ENCODE measurements around the gene ACTR1A.
"Not testable (repeated sequence)": the region's sequence is repeated elsewhere in the genome, so short reads cannot be mapped to it uniquely, and the experiment has no call there.

ACTR1A gene

DNA sequence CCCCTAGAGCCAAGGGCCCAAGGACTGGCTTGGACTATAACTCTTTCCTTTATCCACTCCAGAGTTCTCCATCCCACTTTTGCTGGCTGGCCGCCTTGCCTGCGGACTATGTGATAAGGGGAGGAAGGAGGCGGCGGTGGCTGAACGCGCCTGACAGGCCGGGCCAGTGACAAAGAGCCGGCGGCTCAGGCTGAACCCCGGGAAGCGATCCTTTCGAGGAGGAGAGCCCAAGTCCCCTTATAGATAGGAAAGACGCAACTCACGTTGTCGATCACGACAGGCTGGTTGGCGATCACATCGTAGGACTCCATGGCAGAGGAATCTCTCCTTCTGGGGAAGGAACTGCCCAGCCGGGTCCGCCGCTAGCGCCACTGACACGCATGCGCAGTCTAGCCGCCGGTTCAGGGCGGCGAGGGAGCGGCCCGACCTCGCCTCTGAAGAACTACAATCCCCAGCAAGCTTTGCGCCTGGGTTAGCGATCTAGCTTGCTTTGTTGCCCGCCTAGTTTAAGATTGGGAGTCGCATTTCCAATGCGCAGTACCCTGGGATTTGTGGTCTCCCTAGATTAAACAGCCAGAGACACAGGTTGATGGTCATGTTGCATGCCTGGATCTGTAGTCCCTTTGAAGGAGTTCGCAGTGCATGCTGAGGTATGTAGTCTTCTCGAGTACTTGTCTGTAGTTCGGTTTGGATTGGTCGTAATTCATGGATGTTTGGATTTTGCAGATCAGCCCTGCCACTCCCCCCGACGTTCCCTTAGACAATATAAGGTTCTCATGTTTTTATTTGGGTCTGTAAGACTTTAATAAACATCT, at the start of gene ACTR1A:
ACTR1A (minus strand) TSS at position 376 of the 815 bp plus-strand sequence; CDS start at position 311, 65 bp downstream.
- peak; percentile 99 for DNase-seq

DNA sequence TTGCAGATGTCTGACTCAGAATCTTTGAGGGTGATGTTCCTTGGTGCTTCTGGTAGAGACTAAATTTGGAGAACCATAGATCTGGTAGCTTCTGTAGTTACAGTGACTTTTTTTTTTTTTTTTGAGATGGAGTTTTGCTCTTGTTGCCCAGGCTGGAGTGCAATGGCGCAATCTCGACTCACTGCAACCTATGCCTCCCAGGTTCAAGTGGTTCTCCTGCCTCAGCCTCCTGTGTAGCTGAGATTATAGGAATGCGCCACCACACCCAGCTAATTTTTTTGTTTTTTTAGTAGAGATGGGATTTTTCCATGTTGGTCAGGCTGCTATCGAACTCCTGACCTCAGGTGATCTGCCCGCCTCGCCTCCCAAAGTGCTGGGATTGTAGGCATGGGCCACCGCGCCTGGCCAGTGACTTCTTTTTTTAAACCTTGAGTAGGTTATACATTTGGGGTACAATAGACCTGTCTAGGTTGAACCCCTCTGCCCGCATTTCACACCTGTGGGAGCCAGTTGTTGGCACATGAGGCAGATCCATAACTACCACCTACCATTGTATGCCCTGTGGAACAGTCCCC, 48.2 kb upstream of the ACTR1A start:
- no peak for DNase-seq

DNA sequence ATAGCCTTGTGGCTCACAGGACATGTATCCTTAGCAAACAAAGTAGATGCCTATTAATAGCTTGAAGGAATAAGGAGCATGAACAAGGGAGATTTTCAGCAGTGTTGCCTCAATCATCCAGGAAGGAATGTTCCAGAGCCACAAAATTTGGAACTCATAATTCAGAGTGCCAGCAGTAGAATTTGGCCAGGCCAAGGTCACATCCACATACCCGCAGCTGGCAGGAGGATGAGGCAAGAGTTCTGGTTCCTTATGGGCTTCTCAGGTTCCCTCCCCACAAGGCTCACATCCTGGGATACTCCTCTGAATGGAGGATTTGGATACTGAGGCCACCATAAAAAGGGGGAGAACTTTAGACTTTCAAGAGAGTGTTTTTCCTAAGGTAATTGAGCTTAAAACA, 47.0 kb upstream of the ACTR1A start:
- DNase-seq, result no peak

DNA sequence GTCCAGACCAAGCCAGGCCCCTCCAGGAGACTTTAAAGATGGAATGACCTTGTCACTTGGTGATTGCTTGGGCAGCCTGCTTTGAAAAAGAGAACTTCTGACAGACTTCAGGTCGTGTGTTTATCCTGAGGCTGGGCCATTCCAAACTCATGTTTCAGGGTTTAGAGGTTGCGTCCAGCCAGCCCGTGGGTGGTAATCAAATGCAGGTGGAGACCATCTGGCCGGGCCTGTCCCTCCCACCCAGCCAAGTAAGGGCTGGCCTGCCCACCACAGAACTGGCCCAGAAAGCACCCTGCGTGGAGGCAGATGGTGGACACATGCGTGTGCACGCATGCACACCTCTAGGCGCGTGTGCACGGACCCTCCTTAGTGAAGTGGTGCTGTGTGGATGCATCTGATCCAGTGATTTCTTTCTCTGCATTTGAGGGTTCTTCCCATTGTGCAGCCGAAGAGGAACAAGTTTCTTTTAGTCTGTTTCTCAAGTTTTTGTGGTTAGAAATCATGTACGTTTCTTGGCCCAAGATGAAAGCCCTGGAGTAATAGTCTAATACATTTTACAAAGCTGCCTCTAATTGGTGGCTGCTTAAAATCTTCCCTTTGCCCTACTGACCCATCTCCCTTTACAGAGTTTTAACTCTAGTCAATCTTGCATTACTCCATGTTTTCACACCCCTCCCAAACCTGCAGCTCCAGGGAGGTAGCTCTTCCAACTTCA, 44.3 kb upstream of the ACTR1A start:
- peak; percentile 29 for DNase-seq

DNA sequence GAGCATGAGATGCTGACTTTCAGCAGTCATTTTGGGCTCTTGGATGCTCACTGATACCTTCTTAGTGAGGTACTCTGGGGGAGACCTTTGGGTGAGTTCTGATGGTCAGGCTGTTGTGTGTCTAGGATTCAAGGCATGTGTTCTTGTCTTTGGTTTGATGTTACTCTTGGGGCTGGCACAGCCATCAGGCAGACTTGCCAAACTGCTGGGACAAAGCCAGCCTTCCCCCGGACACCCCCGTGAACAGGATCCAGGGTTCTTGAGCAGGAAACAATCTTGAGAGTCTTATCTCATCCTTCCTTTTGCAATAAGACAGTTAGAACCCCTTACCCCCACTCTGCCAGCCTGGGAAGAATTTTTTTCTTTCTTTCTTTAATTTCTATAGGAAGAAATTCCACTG, 43.5 kb upstream of the ACTR1A start:
- DNase-seq, result no peak

DNA sequence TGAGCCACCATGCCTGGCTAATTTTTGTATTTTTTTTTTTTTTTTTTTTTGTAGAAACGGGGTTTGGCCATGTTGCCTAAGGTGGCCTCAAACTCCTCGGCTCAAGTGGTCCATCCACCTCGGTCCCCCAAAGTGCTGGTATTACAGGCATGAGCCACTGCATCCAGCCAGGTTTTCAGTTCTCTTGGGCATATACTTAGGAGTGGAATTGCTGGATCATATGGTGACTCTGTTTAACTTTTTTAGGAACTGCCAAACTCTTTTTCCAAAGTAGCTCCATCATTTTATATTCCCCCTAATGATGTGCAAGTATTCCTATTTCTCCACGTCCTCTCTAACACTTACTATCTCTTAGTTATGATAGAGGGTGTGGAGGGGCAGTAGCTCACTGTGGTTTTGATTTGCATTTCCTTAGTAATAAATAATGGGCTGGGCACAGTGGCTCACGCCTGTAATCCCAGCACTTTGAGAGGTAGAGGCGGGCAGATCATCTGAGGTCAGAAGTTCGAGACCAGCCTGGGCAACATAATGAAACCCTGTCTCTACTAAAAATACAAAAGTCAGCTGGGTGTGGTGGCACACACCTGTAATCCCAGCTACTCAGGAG, 42.9 kb upstream of the ACTR1A start:
- no peak for DNase-seq

DNA sequence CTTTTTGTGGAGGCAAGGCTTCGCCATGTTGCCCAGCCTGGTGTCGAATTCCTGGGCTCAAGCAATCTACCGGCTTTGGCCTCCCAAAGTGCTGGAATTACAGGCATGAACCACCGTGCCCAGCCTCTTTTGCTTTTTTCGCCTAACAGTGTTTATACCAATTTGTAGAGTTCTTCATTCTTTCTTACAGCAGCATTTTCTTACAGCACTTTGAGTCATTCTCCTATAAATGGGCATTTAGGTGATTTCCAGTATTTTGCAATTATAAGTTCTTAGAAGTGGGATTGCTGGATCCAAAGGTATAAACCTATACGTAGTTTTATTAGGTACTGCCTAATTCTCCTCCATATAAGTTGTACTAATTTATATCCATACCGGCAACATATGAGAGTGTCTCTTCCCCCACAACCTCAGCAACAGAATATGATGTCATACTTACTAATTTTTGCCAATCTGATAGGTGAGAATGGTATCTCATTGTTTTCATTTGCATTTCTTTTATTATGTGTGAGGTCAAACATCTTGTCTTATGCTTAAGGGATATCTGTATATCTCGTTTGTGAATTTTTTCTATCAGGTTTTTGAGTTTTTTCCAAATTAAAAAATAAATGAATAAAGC, 40.4 kb upstream of the ACTR1A start:
- DNase-seq, result no peak

DNA sequence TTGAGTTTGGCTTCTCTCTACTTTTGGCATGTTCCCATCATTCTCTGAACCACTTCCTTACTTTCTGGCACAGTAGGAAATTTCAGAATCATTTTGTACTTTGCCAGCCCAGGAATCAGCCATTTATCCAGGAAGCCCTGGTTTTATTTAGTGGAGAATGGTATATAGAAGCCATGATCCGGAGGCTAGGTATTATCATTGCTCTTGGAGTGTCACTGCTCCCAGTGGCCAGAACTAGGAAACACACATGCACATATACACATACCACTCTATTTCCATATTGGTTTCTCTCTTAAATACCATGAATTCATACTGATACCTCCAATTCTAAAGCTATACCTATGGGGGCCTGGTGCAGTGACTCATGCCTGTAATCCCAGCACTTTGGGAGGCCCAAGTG, 37.5 kb upstream of the ACTR1A start:
- DNase-seq, result peak; percentile 54

DNA sequence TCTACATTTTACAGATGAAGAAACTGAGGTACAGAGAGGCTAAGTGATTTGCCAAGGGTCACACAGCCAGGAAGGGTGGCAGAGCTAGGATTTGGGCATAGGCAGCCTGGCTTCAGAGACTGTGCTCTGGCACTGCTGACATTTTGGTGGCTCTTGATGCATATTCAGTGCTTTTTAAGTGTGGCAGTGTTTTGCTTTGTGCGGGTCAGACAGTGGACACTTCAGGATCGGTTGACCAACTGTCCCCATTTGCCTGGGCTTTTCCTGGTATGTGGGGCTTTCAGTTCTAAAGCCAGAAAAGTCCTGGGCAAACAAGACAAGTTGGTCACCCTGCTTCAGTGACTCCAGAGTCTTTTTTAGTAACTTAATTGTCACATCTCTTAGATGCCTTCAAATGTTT, 36.3 kb upstream of the ACTR1A start:
- DNase-seq, result no peak

DNA sequence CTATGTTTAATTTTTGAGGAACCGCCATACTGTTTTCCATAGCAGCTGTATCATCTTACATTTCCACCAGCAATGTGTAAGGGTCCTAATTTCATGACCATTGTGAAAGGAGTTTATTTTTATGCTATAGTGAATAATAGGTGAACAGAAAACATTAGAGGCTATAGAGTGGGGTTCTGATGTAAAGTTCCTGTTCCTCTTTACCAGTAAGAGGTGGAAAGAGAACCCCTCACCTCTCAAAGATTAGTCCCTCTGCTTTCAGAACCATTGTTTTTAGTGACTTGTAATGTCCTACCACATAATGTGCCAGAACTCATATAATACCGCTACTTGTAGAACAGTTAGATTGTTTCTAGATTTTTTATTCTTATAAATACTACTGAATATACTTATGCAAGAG, 35.4 kb upstream of the ACTR1A start:
- no peak for DNase-seq

DNA sequence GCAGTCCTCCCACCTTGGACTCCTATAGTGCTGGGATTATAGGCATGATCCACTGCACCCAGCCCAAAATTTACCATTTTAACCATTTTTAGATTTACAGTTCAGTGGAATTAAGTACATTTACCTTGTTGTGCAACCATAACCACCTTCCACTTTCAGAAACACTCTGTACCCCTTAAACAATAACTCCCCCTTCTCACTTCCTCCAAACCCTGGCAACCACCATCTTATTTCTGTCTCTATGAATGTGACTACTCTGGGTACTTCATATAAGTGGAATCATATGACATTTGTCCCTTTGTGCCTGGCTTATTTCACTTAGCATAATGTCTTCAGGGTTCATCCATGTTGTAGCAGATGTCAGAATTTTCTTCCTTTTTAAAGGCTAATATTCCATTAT, 34.9 kb upstream of the ACTR1A start:
- DNase-seq, result no peak

DNA sequence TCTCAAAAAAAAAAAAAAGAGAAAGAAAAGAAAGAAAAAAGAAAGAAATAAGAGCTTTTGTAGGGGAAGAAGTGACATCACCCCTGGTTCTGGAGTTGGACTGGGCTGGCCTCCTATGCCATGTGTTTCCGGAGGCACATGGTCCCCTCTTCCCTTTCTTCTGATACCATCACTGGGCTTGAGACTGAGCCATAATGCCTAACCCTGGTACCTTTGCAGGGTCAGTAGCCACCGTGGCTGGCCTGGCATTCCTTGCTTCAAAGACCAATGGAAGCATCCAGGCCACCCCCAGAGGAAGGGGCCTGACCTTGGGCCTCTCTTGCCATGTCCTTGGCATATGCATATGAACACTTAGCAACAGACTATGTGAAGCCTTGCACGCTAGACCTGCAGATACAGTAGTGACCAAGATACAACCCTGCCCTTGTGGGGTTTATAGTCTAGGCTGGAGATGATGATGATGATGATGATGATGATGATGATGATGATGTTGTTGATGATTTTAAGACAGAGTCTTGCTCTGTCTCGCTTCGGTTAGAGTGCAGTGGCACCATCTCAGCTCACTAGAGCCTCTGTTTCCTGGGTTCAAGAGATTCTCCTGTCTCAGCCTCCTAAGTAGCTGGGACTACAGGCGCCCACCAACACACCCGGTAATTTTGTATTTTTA, 33.1 kb upstream of the ACTR1A start:
- DNase-seq, result no peak

DNA sequence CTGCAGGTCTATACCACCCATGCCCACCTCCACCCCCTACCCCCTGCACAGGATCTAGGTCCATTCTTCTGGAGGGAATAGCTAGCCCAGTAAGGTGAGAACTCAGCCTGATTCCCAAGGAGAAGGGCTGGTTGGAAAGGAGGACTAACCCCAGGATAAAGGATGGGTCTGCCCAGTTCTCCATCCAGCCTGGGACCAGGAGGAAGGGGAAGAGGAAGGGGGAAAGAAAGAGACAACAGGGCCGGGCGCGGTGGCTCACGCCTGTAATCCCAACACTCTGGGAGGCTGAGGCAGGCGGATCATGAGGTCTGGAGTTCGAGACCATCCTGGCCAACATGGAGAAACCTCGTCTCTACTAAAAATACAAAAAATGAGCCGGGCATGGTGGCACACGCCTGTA, 32.5 kb upstream of the ACTR1A start:
- DNase-seq, result not testable (repeated sequence)

DNA sequence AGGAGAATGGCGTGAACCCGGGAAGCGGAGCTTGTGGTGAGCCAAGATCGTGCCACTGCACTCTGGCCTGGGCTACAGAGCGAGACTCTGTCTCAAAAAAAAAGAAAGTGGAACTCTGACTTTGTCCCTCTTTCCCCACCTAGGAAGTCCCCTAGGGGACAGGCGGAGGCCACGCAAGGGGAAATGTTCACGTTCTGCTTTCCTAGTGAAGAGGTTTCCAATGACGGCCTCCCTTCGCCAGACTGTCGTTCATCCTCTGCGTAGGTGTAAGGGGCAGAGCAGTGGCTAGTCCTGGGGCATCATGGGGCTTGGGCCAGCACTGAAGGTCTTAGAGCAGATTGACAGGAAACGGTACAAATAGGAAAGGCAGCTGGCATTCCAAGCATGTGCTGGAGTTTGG, 31.8 kb upstream of the ACTR1A start:
- DNase-seq, result no peak

DNA sequence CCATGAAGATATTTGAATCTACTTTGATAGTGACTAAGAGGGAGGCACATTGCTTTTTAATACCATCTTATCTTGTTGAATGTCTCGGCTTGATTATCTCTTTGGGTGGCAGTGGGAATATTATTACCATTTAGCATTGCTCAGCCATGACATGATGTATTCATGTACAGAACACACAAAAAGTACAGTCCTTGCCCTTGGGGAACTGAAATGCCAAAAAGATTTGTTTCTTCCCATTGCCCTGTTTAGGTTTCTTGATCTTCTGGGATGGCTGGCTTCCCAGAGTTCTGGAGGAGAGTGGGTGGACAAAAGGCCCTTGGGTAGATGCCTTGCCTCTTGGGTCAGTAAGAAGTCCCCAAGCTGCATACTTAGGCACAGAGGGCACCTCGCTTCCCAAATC, 25.0 kb upstream of the ACTR1A start:
- no peak for DNase-seq

DNA sequence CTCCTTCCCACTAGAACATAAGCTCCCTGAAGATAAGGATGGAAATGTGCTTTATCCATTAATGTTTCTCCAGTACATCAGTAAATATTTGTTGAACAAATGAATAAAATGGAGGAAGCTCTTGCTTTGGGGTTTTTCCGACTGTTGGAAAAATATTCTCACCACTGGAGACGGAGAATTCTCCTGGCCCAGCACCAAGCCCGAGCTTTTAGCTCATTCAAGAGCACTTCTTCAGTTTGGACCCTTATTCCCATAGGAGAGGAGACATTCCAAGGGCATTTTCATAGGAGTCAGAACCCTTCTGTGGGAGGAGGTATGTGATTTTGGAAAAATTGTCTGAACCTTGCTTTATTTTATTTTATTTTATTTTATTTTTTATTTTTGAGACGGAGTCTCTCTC, 22.2 kb upstream of the ACTR1A start:
- DNase-seq, result no peak

DNA sequence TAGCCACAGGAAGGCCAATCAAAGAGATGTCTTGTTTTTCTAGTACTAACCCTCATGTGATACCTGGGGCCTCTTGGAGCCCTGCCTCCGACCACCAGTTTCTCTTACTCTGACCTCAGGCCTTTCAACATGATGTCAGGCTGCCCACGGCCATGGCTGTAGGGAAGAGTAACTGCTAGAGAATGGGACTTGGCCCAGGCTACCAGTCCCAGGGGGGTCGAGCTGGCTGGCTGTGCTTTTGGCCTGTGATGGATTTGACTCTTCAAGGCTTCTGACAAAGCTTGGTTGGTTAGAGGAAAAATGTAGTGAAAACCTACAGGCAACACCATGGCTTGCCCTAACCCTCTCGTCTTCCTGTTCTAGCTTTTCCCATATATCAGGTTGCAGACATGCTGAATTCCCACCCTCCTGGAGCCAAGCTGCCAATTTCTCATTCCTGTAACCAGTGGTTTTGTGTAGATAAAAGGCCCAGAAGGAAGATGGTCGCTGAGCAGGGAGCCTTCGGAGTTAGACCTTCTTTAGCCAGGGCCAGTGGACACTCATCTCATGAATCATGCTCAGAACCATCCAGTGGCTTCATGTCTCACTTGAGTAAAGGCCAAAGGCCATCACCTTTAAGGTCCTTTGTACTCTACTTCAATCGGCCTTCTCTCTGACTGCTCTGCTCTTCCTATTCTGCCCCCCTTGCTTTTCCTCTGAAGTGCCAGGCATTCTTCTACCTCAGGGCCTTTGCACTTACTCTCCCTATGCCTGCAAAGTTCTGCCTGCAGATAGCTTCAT, 20.9 kb upstream of the ACTR1A start:
- no peak for DNase-seq

DNA sequence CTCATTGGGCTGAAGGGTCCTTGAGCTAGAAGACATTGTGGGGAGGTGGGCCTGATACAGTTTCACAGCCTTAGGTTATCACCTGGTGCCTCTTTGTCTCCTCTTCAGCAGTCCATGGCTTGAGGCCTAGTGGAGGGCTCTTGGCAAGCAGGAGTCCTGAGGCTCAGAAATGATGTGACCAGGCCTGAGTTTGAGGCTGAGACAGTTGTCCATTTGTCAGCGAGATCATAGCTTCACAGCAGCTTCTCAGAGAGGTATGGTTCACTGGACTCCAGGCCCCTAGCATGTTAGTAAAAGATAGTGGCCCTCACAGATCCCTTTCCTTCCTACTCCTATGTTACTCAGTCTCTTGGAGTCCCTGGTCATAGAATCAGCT, 20.4 kb upstream of the ACTR1A start:
- DNase-seq, result no peak

DNA sequence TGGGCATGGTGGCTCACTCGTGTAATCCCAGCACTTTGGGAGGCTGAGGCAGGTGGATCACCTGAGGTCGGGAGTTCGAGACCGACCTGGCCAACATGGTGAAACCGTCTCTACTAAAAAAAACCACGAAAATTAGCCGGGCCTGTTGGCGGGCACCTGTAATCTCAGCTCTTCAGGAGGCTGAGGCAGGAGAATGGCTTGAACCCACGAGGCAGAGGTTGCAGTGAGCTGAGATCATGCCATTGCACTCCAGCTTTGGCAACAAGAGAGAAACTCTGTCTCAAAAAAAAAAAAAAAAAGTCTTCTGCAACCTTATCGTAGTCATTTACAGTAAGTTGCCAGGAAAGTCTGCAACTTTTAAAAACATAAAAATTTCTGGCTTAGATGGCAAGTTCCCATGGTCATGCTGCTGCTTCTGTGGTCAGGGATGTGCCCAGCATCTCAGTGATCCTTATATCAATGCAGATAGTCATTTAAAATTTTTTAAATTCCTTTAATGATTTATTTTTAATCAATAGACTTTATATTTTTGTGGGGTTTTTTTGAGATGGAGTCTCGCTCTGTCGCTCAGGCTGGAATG, 16.8 kb upstream of the ACTR1A start:
- no peak for DNase-seq

DNA sequence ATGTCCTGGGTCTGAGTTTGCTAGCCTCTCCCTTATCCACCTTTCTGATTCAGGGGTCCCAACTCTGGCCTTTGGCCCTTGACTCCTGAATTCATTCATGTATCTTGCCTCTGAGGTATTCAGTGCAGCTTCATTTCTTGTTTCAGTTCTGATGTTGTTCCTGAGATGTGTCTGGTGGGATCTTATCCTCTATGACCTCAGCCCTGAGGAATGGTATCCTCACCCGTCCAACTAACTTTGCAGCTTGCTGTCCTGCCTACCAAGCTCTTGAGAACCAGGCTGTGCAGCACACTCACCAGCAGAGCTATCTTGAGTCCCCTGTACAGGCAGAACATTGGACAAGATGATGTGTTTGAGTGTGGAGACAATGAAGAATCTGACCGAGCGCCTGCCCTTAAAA, 15.0 kb upstream of the ACTR1A start:
- DNase-seq, result no peak

DNA sequence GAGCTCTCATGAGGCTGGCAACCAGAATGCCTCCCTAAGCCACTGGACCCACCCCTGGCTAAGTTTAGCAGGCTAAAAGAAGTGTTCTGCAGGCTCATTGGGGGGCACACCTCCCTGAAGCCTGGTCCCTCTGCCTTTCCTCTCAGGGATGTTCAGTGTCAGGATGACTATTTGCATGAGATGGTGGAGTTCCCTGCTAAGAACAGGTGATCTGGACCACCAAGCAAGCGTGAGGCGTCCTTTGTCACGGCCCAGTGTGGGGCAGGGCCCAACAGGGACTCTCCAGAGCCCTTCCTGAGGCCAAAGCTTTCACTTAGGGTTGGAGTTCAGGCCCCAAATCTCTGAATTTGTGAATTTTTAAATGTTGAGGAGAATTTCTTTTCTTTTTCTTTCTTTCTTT, 13.2 kb upstream of the ACTR1A start:
- DNase-seq, result no peak
